A549 (cell line): ENCODE results near the gene DYNC1I1.

Experiments
- CEBPB ChIP-seq, 2 experiments: fragments of >200 bp in 1 of 2; sonication (Bioruptor Twin) in 1 of 2; formaldehyde crosslinking in 1 of 2; IDR thresholded peaks; 2 replicates each; pipeline ENCODE4 v1.6.1; 2012 to 2016
- CHD2 ChIP-seq: fragments of 150-350 bp; IDR thresholded peaks from 2 replicates; pipeline ENCODE4 v1.6.1; 2014; ENCODE audit warnings: low read length; ENCODE audit not compliant: partially characterized antibody
- JUN ChIP-seq, 2 experiments: fragments of >200 bp; sonication (Bioruptor Twin); formaldehyde crosslinking; IDR thresholded peaks; 2 replicates in 1 of 2; 3 replicates in 1 of 2; pipeline ENCODE4 v1.6.1; 2016 to 2017
- POLR2A ChIP-seq: IDR thresholded peaks from 2 replicates; pipeline ENCODE4 v1.6.1; 2012; ENCODE audit warnings: mild to moderate bottlenecking, low read length
- RAD21 ChIP-seq, 2 experiments: fragments of >200 bp in 1 of 2; sonication (Bioruptor Twin) in 1 of 2; formaldehyde crosslinking in 1 of 2; IDR thresholded peaks in 1 of 2; conservative IDR thresholded peaks in 1 of 2; 2 replicates in 1 of 2; 3 replicates in 1 of 2; pipeline ENCODE4 v1.6.1; 2012 to 2018; ENCODE audit warnings: inconsistent platforms in 1 of 2
- SMC3 ChIP-seq: fragments of >200 bp; sonication (Bioruptor Twin); formaldehyde crosslinking; IDR thresholded peaks from 3 replicates; pipeline ENCODE4 v1.6.1; 2018; ENCODE audit warnings: inconsistent platforms
- ZSCAN20 ChIP-seq: fragments of 250-450 bp; sonication (Bioruptor Pico); IDR thresholded peaks from 2 replicates; pipeline ENCODE4 v1.8.0; 2022; ENCODE audit warnings: mild to moderate bottlenecking, moderate library complexity
- TF ChIP-seq, protein P1 (sequence below): fragments of >200 bp; sonication (Bioruptor Twin); formaldehyde crosslinking; IDR thresholded peaks from 3 replicates; pipeline ENCODE4 v1.5.1; 2016
- TF ChIP-seq, protein P2 (sequence below): IDR thresholded peaks from 2 replicates; pipeline ENCODE4 v1.6.1; 2012
- TF ChIP-seq, protein P3 (sequence below): fragments of 250-450 bp; sonication (Bioruptor Pico); IDR thresholded peaks from 2 replicates; pipeline ENCODE4 v1.5.0; 2021; ENCODE audit warnings: mild to moderate bottlenecking, moderate library complexity, borderline replicate concordance
- TF ChIP-seq, protein P4 (sequence below): fragments of 200-600 bp; sonication (generic); IDR thresholded peaks from 2 replicates; pipeline ENCODE4 v1.6.1; 2016; ENCODE audit warnings: antibody characterized with exemption, mild to moderate bottlenecking, moderate library complexity
- TF ChIP-seq, protein P5 (sequence below): fragments of 450-650 bp; IDR thresholded peaks from 2 replicates; pipeline ENCODE4 v1.6.1; 2014; ENCODE audit warnings: antibody characterized with exemption

DNA sequence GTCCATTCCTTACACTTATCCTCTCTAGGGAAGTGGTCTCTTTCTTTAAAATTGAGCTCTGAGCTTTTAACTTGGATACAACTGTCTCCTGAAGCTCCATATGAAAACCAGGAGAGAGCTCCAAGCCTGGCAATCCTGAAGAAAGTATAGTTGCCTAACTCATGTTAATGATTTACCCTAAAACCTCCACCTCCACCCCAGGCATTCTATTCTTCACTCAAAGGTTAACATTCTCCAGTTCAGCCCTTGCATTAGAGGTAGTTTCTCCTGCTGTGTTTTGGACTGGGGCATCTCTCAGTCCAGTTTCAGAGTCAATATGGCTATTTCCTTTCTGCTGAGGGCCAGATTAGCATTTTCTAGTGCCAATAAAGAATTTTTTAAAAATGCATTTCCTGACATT is 354.0 kb downstream of the DYNC1I1 start:
- TF ChIP-seq CEBPB (IDR thresholded peaks at IDR 0.05): no peak
- TF ChIP-seq SMC3: no peak
- TF ChIP-seq, protein P1, sequence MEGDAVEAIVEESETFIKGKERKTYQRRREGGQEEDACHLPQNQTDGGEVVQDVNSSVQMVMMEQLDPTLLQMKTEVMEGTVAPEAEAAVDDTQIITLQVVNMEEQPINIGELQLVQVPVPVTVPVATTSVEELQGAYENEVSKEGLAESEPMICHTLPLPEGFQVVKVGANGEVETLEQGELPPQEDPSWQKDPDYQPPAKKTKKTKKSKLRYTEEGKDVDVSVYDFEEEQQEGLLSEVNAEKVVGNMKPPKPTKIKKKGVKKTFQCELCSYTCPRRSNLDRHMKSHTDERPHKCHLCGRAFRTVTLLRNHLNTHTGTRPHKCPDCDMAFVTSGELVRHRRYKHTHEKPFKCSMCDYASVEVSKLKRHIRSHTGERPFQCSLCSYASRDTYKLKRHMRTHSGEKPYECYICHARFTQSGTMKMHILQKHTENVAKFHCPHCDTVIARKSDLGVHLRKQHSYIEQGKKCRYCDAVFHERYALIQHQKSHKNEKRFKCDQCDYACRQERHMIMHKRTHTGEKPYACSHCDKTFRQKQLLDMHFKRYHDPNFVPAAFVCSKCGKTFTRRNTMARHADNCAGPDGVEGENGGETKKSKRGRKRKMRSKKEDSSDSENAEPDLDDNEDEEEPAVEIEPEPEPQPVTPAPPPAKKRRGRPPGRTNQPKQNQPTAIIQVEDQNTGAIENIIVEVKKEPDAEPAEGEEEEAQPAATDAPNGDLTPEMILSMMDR: no peak
- no peak for TF ChIP-seq RAD21 (conservative IDR thresholded peaks at IDR 0.05 in 1 of 2, IDR thresholded peaks at IDR 0.05 in 1 of 2)
- TF ChIP-seq, protein P2, sequence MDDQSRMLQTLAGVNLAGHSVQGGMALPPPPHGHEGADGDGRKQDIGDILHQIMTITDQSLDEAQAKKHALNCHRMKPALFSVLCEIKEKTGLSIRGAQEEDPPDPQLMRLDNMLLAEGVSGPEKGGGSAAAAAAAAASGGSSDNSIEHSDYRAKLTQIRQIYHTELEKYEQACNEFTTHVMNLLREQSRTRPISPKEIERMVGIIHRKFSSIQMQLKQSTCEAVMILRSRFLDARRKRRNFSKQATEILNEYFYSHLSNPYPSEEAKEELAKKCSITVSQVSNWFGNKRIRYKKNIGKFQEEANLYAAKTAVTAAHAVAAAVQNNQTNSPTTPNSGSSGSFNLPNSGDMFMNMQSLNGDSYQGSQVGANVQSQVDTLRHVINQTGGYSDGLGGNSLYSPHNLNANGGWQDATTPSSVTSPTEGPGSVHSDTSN: no peak
- no peak for TF ChIP-seq ZSCAN20 (CRISPR knock-in tag)
- TF ChIP-seq, protein P3, sequence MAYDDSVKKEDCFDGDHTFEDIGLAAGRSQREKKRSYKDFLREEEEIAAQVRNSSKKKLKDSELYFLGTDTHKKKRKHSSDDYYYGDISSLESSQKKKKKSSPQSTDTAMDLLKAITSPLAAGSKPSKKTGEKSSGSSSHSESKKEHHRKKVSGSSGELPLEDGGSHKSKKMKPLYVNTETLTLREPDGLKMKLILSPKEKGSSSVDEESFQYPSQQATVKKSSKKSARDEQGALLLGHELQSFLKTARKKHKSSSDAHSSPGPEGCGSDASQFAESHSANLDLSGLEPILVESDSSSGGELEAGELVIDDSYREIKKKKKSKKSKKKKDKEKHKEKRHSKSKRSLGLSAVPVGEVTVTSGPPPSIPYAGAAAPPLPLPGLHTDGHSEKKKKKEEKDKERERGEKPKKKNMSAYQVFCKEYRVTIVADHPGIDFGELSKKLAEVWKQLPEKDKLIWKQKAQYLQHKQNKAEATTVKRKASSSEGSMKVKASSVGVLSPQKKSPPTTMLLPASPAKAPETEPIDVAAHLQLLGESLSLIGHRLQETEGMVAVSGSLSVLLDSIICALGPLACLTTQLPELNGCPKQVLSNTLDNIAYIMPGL: no peak
- no peak for TF ChIP-seq POLR2A
- TF ChIP-seq CHD2: no peak
- TF ChIP-seq, protein P4, sequence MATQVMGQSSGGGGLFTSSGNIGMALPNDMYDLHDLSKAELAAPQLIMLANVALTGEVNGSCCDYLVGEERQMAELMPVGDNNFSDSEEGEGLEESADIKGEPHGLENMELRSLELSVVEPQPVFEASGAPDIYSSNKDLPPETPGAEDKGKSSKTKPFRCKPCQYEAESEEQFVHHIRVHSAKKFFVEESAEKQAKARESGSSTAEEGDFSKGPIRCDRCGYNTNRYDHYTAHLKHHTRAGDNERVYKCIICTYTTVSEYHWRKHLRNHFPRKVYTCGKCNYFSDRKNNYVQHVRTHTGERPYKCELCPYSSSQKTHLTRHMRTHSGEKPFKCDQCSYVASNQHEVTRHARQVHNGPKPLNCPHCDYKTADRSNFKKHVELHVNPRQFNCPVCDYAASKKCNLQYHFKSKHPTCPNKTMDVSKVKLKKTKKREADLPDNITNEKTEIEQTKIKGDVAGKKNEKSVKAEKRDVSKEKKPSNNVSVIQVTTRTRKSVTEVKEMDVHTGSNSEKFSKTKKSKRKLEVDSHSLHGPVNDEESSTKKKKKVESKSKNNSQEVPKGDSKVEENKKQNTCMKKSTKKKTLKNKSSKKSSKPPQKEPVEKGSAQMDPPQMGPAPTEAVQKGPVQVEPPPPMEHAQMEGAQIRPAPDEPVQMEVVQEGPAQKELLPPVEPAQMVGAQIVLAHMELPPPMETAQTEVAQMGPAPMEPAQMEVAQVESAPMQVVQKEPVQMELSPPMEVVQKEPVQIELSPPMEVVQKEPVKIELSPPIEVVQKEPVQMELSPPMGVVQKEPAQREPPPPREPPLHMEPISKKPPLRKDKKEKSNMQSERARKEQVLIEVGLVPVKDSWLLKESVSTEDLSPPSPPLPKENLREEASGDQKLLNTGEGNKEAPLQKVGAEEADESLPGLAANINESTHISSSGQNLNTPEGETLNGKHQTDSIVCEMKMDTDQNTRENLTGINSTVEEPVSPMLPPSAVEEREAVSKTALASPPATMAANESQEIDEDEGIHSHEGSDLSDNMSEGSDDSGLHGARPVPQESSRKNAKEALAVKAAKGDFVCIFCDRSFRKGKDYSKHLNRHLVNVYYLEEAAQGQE: no peak
- no peak for TF ChIP-seq JUN (IDR thresholded peaks at IDR 0.05)
- TF ChIP-seq, protein P5, sequence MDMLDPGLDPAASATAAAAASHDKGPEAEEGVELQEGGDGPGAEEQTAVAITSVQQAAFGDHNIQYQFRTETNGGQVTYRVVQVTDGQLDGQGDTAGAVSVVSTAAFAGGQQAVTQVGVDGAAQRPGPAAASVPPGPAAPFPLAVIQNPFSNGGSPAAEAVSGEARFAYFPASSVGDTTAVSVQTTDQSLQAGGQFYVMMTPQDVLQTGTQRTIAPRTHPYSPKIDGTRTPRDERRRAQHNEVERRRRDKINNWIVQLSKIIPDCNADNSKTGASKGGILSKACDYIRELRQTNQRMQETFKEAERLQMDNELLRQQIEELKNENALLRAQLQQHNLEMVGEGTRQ: no peak
